ENCODE measurements around the gene LCP1.
A peak's percentile ranks its signal among the peaks of the same experiment; 100 is the strongest.

Gene LCP1

GRCh38 chr13:46106839-46107371, 75.1 kb downstream of the LCP1 start:
- no peaks in the 10 kb centered on the region for H3K9me3 ChIP-seq (ENCODE audit: control insufficient read depth, insufficient read depth, low read depth, low read length)
- TF ChIP-seq ZNF2 (tag by site-specific recombination; IDR thresholded peaks at IDR 0.05) (no peak), IKZF3 (tag by site-specific recombination; IDR thresholded peaks at IDR 0.05) (no peak), ZNF350 (tag by site-specific recombination; IDR thresholded peaks at IDR 0.05) (no peak), ZSCAN5A (tag by site-specific recombination; IDR thresholded peaks at IDR 0.05) (no peak), ZBTB17 (tag by site-specific recombination; IDR thresholded peaks at IDR 0.05) (peak; percentile 87), ZNF16 (tag by site-specific recombination; IDR thresholded peaks at IDR 0.05; ENCODE audit: low read depth) (no peak), ZNF658 (tag by site-specific recombination; IDR thresholded peaks at IDR 0.05) (no peak)
- ChIA-PET CTCF (interaction anchor here (0.6 kb wide), 2 partner anchors 23 to 166 kb away, joined by 3 read pairs; no protein-coding TSS in a partner anchor), POLR2A (no interaction called here)
- no peak overlapping the region for H3K4me3 ChIP-seq (ENCODE audit: low read depth, low read length)
- no peaks in the 10 kb centered on the region for H3K36me3 ChIP-seq (ENCODE audit: control insufficient read depth in 2 of 2, insufficient read depth in 1 of 2, low read length in 2 of 2)
- no peaks in the 10 kb centered on the region for H3K4me1 ChIP-seq (ENCODE audit: control insufficient read depth, insufficient read depth, low read length)
- H3K27ac ChIP-seq (ENCODE audit: extremely low read depth, low read depth, low read length), result no peak overlapping the region

GRCh38 chr13:46104868-46105267, 77.1 kb downstream of the LCP1 start, which contains the start of gene CPB2:
Gene CPB2 (minus strand): TSS chr13:46105033. CDS start chr13:46105009, 24 bp downstream.
- no peaks in the 10 kb centered on the region for H3K9me3 ChIP-seq (ENCODE audit: control insufficient read depth, insufficient read depth, low read depth, low read length)
- ChIA-PET POLR2A (no interaction called here), CTCF (interaction anchor here (0.5 to 0.6 kb wide), 2 partner anchors 293 to 536 kb away, joined by 3 read pairs; no protein-coding TSS in a partner anchor)
- no peak within 1 kb of the TSS for H3K4me3 ChIP-seq (ENCODE audit: low read depth, low read length)
- TF ChIP-seq ZNF549 (tag by site-specific recombination; IDR thresholded peaks at IDR 0.05) (no peak), SP3 (tag by site-specific recombination; IDR thresholded peaks at IDR 0.05) (no peak), ZBTB6 (tag by site-specific recombination; IDR thresholded peaks at IDR 0.05) (no peak), ZNF221 (tag by site-specific recombination; IDR thresholded peaks at IDR 0.05; ENCODE audit: borderline replicate concordance) (no peak)
- H3K27ac ChIP-seq (ENCODE audit: extremely low read depth, low read depth, low read length), result no peak within 1 kb of the TSS
- no peaks in the 10 kb centered on the region for H3K4me1 ChIP-seq (ENCODE audit: control insufficient read depth, insufficient read depth, low read length)
- no peaks in the 10 kb centered on the region for H3K36me3 ChIP-seq (ENCODE audit: control insufficient read depth in 2 of 2, insufficient read depth in 1 of 2, low read length in 2 of 2)

- POLR2A ChIA-PET, result no interaction called here
- CTCF ChIA-PET, result no interaction called here
- TF ChIP-seq ZNF639 (tag by site-specific recombination; IDR thresholded peaks at IDR 0.05), result no peak
- TF ChIP-seq ZSCAN30 (tag by site-specific recombination; IDR thresholded peaks at IDR 0.05), result no peak
- TF ChIP-seq INSM2 (tag by site-specific recombination; IDR thresholded peaks at IDR 0.05), result no peak
- no peak for TF ChIP-seq GLIS1 (tag by site-specific recombination; IDR thresholded peaks at IDR 0.05)
- TF ChIP-seq ZNF561 (tag by site-specific recombination; IDR thresholded peaks at IDR 0.05; ENCODE audit: borderline replicate concordance), result no peak
- no peak for TF ChIP-seq AEBP2 (tag by site-specific recombination; IDR thresholded peaks at IDR 0.05; ENCODE audit: borderline replicate concordance)
- no peak for TF ChIP-seq ZBTB10 (tag by site-specific recombination; IDR thresholded peaks at IDR 0.05)
- no peak for TF ChIP-seq ZBTB26 (tag by site-specific recombination; optimal IDR thresholded peaks at IDR 0.05)
These were observed 78.9 kb downstream of the LCP1 start for GRCh38 chr13:46103037-46103436.

More at GRCh38 chr13:46103037-46103436, 78.9 kb downstream of the LCP1 start:
- Histone ChIP-seq H3K27ac (ENCODE audit: extremely low read depth, low read depth, low read length) (no peak overlapping the region), H3K4me3 (ENCODE audit: low read depth, low read length) (no peak overlapping the region), H3K36me3 (ENCODE audit: control insufficient read depth in 2 of 2, insufficient read depth in 1 of 2, low read length in 2 of 2) (no peaks in the 10 kb centered on the region), H3K9me3 (ENCODE audit: control insufficient read depth, insufficient read depth, low read depth, low read length) (no peaks in the 10 kb centered on the region), H3K4me1 (ENCODE audit: control insufficient read depth, insufficient read depth, low read length) (no peaks in the 10 kb centered on the region)
